ENCODE measurements around the gene SLC25A31.

The SLC25A31 gene

DNA sequence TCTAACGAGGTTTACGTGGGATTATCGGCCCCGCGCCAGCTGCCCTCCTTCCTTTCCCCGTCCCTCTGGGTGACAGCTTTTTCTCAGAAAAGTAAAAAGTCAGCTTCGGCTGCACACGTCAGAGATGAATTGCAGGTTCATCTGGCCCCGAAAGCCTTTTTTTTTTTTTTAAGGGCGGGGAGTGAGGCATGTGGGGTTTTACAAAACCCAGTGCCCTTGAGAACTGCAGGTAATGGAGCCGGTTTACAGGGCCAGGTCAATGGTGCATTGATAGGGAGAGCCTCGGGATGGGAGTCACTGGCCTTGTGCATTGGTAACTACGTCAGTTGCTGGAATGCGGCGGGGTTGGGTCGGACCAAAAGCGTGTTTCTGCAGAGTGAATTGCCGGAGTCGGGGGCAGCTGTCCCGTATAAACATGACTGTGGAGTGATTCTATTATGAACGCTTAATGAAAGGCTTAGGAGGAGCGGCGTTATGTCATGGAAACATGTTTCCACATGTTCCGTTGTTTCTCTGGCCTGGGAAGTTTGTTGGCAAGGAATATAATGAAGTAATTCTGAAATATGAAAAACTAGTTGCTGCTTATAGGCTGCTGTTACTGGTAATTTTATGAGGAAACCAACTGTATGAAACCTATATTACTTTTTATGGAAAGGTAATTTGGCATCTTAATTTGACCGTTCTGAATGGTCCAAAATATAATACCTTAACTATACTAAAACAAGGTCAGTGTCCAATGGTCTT, 53.0 kb downstream of the SLC25A31 start:
- TF ChIP-seq, protein P1, sequence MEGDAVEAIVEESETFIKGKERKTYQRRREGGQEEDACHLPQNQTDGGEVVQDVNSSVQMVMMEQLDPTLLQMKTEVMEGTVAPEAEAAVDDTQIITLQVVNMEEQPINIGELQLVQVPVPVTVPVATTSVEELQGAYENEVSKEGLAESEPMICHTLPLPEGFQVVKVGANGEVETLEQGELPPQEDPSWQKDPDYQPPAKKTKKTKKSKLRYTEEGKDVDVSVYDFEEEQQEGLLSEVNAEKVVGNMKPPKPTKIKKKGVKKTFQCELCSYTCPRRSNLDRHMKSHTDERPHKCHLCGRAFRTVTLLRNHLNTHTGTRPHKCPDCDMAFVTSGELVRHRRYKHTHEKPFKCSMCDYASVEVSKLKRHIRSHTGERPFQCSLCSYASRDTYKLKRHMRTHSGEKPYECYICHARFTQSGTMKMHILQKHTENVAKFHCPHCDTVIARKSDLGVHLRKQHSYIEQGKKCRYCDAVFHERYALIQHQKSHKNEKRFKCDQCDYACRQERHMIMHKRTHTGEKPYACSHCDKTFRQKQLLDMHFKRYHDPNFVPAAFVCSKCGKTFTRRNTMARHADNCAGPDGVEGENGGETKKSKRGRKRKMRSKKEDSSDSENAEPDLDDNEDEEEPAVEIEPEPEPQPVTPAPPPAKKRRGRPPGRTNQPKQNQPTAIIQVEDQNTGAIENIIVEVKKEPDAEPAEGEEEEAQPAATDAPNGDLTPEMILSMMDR (IDR thresholded peaks at IDR 0.05; ENCODE audit: borderline replicate concordance, insufficient read depth, low read depth, low read length) = no peak
- H3K4me3 ChIP-seq (ENCODE audit: low read depth, low read length) = peak overlapping the region; percentile 67

DNA sequence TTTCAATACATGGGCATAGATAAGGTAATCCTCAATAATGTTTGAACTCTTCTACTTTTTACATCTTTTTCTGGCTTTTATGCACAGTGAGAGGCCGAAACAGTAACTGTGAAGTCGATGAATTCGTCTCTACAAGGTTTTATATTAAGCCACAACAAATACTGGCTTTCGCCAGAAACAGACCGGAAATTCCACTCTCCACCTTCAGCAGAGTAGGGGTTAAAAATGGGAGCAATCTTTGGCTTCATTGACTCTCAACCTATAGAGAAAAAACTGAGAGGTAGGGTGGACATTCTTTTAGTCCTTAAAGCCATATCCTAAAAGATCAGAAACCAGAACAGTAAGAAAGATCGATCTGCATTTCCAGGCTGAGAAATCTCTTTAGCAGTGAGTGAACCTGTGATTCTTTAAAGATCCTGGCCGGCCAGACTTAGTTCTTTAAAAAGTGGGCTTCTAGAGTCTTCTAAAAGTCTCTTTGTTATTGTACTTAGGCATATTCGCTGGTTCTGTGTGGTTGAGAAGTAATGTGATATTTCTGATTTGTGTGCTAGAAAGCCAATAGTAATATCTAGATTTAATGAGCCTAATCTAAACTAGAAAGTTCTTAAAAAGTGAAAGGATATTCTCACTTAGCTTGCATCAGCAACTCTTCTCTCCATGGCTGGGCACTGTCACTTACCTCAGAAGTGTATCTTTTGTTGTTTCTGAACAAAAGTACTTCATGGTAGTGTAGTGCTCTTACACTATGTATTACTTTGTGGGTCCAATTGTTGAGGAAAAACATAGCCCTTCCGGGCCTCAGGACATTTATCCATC, 54.0 kb downstream of the SLC25A31 start:
- TF ChIP-seq, protein P1 (IDR thresholded peaks at IDR 0.05; ENCODE audit: borderline replicate concordance, insufficient read depth, low read depth, low read length) = no peak
- H3K4me3 ChIP-seq (ENCODE audit: low read depth, low read length) = peak overlapping the region; percentile 67

DNA sequence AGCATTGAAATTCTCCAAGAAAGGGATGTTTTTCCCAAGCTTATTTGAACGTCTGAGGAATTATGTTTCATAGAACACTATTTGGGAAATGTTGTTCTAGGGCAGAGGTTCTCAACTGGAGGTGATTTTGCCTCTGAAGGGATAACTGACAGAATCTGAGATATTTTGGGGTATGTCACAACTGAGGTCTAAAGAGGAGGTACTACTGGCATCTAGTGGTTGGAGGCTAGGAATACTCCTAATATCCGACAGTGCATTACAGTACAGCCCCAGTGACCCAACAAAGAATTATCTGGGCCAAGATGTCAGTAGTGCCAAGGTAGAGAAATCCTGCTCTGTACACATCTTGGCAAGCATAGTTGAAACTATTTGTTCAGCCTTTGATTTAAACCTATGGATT, 58.3 kb downstream of the SLC25A31 start:
- TF ChIP-seq, protein P1 (IDR thresholded peaks at IDR 0.05; ENCODE audit: borderline replicate concordance, insufficient read depth, low read depth, low read length) = peak; percentile 40; the same call in 1 of the 2 replicates
- no peak overlapping the region for H3K4me3 ChIP-seq (ENCODE audit: low read depth, low read length)

DNA sequence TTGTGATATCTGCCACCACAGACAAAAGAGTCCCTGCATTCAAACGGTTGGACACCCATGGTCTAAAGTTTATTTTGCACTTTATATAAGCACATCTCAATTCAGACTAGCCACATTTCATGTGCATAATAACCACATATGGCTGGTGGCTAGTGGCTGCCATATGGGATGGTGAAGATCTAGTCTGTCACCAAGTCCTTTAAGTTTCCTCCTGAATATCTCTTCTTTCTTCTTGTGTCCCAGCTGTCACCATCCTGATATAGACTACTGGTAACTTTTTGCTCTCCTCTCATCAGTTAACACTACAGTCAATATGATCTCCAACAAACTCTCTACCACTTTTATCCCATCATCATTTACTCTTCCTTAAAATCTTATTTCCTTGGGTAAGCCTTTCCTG, 61.2 kb downstream of the SLC25A31 start:
- no peak overlapping the region for H3K4me3 ChIP-seq (ENCODE audit: low read depth, low read length)
- TF ChIP-seq, protein P1 (IDR thresholded peaks at IDR 0.05; ENCODE audit: borderline replicate concordance, insufficient read depth, low read depth, low read length) = no peak

DNA sequence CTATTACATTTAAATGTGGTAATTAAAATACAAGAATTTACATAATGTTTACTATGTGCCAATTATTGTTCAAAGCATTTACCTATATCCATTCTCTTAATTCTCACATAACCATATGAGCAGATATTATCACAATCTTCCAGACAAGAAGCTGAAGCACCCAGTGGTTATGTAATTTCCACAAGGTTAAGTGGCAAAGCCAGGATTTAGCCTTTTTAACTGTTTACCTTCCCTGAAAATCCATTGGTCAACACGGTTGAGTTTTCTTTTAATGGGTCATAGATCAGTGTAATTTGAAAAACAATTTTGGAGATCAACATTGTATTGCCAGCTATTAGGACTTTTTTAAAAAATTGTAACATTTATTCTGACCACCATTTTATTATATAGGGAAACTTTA, 63.3 kb downstream of the SLC25A31 start:
- no peak overlapping the region for H3K4me3 ChIP-seq (ENCODE audit: low read depth, low read length)
- TF ChIP-seq, protein P1 (IDR thresholded peaks at IDR 0.05; ENCODE audit: borderline replicate concordance, insufficient read depth, low read depth, low read length) = no peak

DNA sequence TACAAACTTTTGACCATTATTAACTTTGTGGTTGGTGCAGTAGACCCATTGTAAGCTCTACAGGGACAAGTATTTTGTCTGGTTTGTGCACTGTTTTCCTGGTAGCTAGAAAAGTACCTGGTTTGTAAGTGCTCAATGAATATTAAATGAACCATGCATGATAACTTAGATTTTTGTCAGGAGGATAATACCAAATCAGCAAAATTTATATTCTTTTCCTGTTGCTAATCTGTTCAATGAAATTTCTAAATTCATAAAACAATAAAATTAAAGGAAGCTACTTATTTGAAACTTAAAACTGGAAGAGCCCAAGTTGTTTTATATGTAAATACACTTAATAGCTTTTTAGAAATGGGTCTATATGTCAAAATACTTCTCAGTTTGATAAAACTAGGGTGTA, 69.5 kb downstream of the SLC25A31 start:
- TF ChIP-seq, protein P1 (IDR thresholded peaks at IDR 0.05; ENCODE audit: borderline replicate concordance, insufficient read depth, low read depth, low read length) = no peak
- no peak overlapping the region for H3K4me3 ChIP-seq (ENCODE audit: low read depth, low read length)

Measured in GM12875 (cell line).